MM.1S (cell line): Measurements from ENCODE around the gene PDZRN3.

Experiments used
- CTCF ChIP-seq: fragments of 300-600 bp; sonication (generic); IDR thresholded peaks from 2 replicates; pipeline ENCODE4 v1.5.1; 2016; ENCODE audit warnings: antibody characterized with exemption, low read length, mixed read lengths
- EZH2phosphoT487 ChIP-seq: fragments of 300-600 bp; sonication (generic); IDR thresholded peaks from 2 replicates; pipeline ENCODE4 v1.6.1; 2018; ENCODE audit warnings: antibody characterized with exemption, low read length

DNA sequence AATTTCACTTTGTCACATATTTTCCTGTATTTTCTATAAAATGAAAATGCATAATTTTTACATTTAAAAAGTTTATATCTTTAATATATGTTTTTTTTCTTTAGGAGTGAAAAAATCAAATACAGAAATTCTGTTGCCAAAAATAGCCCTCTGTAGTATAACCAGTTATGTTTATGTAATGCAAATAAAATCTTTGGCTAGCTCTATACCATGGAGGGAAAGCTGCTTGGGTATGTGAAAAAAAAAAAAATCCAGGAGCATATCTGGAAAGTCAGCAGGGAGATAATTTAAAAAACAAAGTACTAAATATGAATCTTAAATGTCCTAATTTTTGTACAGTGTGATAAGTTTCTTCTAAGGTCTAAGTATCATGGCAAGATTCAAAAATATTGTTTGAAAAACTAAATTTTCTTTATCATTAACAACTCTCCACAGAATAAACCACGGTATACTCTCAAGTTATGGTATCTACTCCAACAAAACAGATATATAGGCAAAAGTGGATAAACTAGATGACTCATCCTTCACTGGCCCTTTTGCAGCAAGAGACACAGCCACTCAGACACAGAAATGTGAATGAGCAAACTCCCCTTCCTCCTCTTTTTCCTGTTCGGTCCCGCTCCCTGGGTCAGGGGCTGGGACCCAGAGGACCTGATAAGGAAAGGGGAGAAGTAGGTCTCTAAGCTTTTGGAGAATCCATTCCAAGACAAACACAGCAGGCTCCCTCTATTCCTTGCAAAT lies 66.6 kb downstream of the PDZRN3 start:
- TF ChIP-seq CTCF: no peak
- no peak for TF ChIP-seq EZH2phosphoT487
